NCI-H774 (cell line): ENCODE results near the gene COL4A2.
A peak's percentile ranks its signal among the peaks of the same experiment; 100 is the strongest.
"Not testable (repeated sequence)": the region's sequence is repeated elsewhere in the genome, so short reads cannot be mapped to it uniquely, and the experiment has no call there.

Source experiments
- DNase-seq: peaks from one replicate; lab custom pipeline; 2025; lab: John Stamatoyannopoulos, UW

COL4A2 gene

DNA sequence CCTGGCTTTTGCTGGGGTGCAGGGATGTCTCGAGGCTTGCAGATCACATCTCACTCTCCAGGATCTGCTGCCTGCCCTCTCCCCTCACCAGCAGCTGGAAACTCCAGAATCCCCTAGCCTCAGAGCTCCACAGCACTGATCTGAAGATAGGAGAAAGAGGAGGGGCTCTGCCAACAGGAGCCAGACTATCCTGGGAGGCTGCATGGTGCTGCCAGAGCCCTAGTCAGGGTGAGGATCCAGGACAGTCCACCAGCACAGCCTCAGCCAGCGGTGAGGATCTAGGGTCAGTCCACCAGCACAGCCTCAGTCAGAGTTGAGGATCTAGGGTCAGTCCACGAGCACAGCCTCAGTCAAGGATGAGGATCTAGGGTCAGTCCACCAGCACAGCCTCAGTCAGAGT, 189.2 kb downstream of the COL4A2 start:
- no peak for DNase-seq

DNA sequence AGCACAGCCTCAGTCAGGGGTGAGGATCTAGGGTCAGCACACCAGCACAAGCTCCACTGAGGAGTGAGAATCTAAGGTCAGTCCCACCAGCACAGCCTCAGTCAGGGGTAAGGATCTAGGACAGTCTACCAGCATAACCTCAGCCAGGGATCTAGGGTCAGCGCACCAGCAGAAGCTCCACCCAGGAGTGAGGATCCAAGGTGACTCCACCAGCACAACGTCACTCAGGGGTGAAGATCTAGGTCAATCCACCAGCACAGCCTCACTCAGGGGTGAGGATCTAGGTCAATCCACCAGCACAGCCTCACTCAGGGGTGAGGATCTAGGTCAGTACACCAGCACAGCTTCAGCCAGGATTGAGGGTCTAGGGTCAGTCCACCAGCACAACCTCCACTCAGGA, 189.9 kb downstream of the COL4A2 start:
- DNase-seq, result no peak

GRCh38 chr13:110497896-110498295, 190.8 kb downstream of the COL4A2 start:
- DNase-seq, result not testable (repeated sequence)

GRCh38 chr13:110498327-110498726, 191.2 kb downstream of the COL4A2 start:
- DNase-seq, result no peak

DNA sequence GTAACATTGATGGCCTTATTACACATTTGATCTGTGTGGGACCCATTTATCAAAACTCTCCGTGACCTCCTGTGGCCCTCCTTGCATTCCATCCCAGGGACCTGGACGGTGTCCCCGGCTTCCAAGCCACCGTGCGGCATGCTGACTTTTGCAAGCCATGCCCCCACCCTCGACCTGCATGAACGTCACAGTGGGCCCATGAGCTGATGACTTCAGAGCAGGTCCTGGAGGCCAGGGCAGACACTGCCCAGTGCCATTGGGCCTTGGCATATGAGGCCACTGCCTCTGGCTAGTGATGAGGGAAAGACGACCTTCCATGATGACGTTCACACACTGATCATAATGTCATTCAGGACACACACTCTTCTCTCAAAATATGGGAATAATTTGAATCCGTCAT, 191.7 kb downstream of the COL4A2 start:
- no peak for DNase-seq

DNA sequence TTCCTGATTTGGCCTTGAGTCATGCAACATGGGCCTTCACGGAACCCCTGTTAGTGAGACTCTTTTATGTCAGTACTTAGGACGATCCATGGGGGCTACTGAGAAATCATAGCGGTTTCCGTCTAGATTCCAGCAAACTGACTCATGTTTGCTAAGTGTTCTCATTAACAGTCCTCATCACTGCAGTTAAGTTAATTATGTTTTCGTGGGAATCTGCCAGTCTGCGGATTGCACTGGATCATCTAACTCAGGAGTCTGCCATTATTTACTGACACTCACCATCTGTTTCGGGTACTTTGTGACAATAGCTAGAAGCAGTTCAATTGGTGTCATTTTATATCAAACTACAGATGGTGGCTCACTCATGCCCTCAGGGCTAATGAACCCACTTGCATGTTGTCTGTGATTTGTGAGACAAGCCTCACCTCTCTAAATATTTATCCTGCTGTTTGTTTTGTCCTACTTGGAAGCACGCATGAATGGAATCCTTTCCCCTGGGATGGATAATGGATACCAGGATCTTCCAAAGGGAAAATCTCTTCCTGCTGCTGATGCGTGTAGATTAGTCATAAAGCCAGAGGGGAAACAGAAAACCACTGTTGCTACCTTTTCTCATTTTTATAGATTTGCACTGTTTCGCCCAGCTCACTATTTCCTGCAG, 192.7 kb downstream of the COL4A2 start:
- DNase-seq, result peak; percentile 71

GRCh38 chr13:110500341-110500740, 193.3 kb downstream of the COL4A2 start:
- no peak for DNase-seq

DNA sequence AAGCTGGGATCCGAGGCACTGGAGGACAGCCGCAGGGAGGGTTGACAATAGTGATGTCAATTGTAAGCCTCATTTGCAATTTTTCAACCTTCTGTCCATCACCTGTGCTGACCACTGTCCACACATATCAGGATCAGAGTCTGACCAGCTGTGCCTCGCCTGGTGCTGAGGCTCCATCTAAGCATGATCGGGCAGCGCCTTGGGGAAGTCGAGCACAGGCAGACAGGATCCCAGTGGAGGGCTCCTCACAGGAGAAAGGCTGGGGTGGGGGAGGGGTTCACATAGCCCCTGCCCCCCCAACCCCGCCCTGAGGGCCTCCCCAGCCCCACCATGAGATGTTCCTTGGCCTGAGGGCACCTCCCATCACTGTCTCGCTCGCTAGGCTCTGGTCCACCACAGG, 194.1 kb downstream of the COL4A2 start:
- no peak for DNase-seq

- DNase-seq, result no peak
Observed at GRCh38 chr13:110503037-110503901, 196.2 kb downstream of the COL4A2 start.

DNA sequence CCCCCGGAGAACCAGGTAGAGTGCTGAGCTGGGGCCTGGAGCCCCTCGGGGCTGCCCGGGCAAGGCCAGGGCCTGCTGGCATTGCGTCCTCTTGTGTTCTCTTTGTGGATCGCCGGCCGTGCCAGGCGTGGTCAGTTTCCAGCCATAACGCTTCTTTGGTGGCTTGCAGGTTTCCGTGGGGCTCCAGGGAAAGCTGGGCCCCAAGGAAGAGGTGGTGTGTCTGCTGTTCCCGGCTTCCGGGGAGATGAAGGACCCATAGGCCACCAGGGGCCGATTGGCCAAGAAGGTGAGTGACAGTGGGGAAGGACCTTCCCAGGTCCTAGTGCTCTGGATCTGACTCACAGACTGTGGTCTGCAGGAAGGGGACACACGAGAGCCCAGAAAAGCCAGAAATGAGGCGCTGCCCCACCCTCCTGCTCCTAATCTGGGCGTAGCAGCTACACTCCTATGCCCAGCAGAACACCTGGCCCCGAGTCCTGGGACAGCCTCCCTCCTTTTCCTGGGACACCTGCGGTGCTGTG, 197.0 kb downstream of the COL4A2 start:
- DNase-seq, result no peak

GRCh38 chr13:110505594-110505993, 198.5 kb downstream of the COL4A2 start:
- DNase-seq, result no peak

GRCh38 chr13:110506396-110506795, 199.3 kb downstream of the COL4A2 start:
- DNase-seq, result no peak

DNA sequence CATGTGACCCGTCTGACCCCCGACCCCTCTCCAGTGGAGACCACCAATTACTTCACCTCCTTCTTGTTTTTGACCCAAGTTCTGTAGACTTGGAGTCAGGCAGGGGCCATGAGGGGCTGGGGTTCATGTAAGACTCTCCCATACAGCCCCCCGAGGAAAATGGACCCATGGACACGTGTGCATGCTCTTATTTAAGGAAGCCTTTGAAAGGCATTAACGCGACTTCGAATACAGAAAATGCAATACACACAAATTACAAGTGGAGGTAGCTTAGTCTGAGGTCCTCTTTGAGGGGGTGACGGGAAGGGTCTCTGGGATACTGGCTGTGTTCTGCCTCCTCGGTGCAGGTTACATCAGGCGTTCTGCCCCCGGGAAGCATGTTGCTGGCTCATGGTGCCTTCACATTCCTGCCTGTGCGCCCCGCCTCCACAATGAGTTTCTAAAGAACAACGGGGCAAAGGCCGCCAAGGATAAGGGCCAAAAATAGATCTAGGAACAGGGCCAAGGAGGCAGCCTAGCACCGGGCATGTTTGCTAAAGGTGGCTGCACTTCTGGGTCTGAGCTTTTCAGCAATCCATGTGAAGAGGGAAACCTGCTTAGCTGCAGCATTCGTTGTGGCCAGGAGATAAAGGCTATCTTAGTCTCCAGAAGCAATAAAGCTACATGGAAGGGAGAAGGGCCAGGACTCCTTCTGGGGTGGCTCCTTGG, 199.9 kb downstream of the COL4A2 start:
- peak; percentile 42 for DNase-seq

- peak; percentile 37 for DNase-seq
Observed at GRCh38 chr13:110507678-110508381, 200.7 kb downstream of the COL4A2 start.

- DNase-seq, result peak; percentile 49
Observed at GRCh38 chr13:110509478-110509926, 202.4 kb downstream of the COL4A2 start.

GRCh38 chr13:110509971-110510786, 203.1 kb downstream of the COL4A2 start:
- DNase-seq, result no peak

DNA sequence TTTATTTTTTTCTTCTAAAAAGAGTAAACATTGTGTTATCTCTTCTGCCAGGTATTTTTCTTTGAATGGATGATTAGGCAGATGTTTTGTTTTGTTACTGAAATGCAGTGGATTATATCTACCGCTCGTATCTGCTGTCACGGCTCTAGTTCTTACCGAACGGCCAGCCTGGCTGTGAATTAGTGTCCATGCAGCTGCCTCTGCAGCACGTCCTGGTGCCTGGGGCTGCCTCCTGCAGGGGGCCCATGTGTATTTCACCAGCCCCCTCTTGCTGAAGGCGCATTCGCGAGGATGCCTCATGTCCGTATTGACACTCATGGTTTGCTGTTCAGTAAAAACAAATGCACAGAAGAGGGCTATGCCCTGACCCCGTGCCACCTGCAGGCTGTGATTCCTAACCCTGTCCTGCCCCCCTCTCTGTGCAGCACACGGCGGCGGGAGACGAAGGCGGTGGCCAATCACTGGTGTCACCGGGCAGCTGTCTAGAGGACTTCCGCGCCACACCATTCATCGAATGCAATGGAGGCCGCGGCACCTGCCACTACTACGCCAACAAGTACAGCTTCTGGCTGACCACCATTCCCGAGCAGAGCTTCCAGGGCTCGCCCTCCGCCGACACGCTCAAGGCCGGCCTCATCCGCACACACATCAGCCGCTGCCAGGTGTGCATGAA, 204.6 kb downstream of the COL4A2 start:
- no peak for DNase-seq

DNA sequence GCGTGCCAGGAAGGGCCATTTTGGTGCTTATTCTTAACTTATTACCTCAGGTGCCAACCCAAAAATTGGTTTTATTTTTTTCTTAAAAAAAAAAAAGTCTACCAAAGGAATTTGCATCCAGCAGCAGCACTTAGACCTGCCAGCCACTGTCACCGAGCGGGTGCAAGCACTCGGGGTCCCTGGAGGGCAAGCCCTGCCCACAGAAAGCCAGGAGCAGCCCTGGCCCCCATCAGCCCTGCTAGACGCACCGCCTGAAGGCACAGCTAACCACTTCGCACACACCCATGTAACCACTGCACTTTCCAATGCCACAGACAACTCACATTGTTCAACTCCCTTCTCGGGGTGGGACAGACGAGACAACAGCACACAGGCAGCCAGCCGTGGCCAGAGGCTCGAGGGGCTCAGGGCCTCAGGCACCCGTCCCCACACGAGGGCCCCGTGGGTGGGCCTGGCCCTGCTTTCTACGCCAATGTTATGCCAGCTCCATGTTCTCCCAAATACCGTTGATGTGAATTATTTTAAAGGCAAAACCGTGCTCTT, 205.2 kb downstream of the COL4A2 start:
- no peak for DNase-seq

DNA sequence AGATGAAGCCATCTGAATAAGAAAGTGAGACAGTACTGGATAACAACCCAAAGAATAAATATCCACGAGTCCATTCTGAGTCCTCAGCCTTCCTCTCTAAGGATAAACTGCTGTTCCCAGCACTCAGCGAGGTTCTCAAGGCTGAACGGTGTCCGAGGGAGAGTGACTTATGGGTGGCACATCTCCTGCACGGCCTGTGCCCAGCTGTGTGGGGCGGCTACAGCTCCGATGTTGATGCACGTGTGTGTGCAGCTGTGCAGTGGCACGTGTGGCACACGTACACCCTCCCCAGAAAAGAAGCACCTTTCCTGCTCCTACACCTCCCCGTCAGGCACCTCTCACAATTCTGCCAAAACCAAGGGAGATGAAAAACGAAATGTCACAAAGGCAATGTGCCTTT, 209.4 kb downstream of the COL4A2 start:
- no peak for DNase-seq
